HepG2 (cell line): Measurements from ENCODE around the gene CCDC97. TPM values are rescaled to one million over a fixed set of nuclear protein-coding genes. Genes with fewer than 3 reads are reported as not detected.
A peak's percentile ranks its signal among the peaks of the same experiment; 100 is the strongest.

ENCODE experiments used
- CHD4 ChIP-seq: fragments of 200-600 bp; sonication (generic); IDR thresholded peaks from 2 replicates; pipeline ENCODE4 v1.7.0; 2017; ENCODE audit warnings: mild to moderate bottlenecking, low read length, borderline replicate concordance
- HNRNPL ChIP-seq: fragments of 200-400 bp; formaldehyde crosslinking; IDR thresholded peaks from 2 replicates; pipeline ENCODE4 v1.6.1; 2017; ENCODE audit warnings: mild to moderate bottlenecking, low read depth, low read length
- MEIS1 ChIP-seq: sonication (generic); formaldehyde crosslinking; IDR thresholded peaks from 2 replicates; pipeline ENCODE4 v1.9.0; 2021; ENCODE audit warnings: mild to moderate bottlenecking, missing genetic modification reagents, moderate library complexity, borderline replicate concordance
- NFIC ChIP-seq: IDR thresholded peaks from 2 replicates; pipeline ENCODE4 v1.6.1; 2012; ENCODE audit warnings: mild to moderate bottlenecking, low read length, inconsistent platforms
- PHF8 ChIP-seq: sonication (generic); formaldehyde crosslinking; IDR thresholded peaks from 2 replicates; pipeline ENCODE4 v1.5.0; 2020; ENCODE audit warnings: missing genetic modification reagents
- RXRA ChIP-seq: sonication (generic); formaldehyde crosslinking; IDR thresholded peaks from 2 replicates; pipeline ENCODE4 v1.5.1; 2020; ENCODE audit warnings: missing genetic modification reagents
- SIN3A ChIP-seq: IDR thresholded peaks from 2 replicates; pipeline ENCODE4 v1.6.1; 2011; ENCODE audit warnings: low read depth, mild to moderate bottlenecking, control low read depth, low read length, borderline replicate concordance
- XBP1 ChIP-seq: sonication (generic); formaldehyde crosslinking; IDR thresholded peaks from 2 replicates; pipeline ENCODE4 v1.5.0; 2020; ENCODE audit warnings: missing genetic modification reagents
- ZNF614 ChIP-seq: IDR thresholded peaks from 2 replicates; pipeline ENCODE4 v1.6.1; 2018; ENCODE audit warnings: missing biosample characterization, missing genetic modification reagents, inconsistent platforms, borderline replicate concordance
- ZNF619 ChIP-seq: sonication (generic); formaldehyde crosslinking; IDR thresholded peaks from 2 replicates; pipeline ENCODE4 v1.4.0; 2020; ENCODE audit warnings: mild to moderate bottlenecking, missing genetic modification reagents
- ZSCAN12 ChIP-seq: sonication (generic); formaldehyde crosslinking; IDR thresholded peaks from 2 replicates; pipeline ENCODE4 v1.9.0; 2021; ENCODE audit warnings: mild to moderate bottlenecking, missing genetic modification reagents
- polyA plus RNA-seq, 8 experiments: library from polyadenylated mRNA; depleted of rRNA in 3 of 8; stranded (reverse) in 7 of 8; unstranded in 1 of 8; fragments of >200 nt; fragmentation: Illumina TruSeq in 4 of 8; extraction: Trizol in 4 of 8; gene quantifications; 2 replicates each; pipeline versions ENCODE4 v1.2.1 to v1.2.3, GENCODE V29; 2011 to 2016; ENCODE audit warnings: low read depth in 4 of 8, missing spikeins in 1 of 8, mixed read lengths in 1 of 8; ENCODE audit not compliant: insufficient read depth in 1 of 8
- total RNA-seq, 5 experiments: library from RNA; depleted of rRNA; stranded (reverse); fragments of >200 nt; fragmentation: Illumina TruSeq; extraction: Trizol; gene quantifications; 2 replicates each; pipeline ENCODE4 v1.2.3, GENCODE V29; 2016; ENCODE audit warnings: low read depth in 1 of 5
- TF ChIP-seq, protein P1 (sequence below): IDR thresholded peaks from 2 replicates; pipeline ENCODE4 v1.6.1; 2016; ENCODE audit warnings: low read depth, missing genetic modification reagents, missing compliant biosample characterization
- TF ChIP-seq, protein P2 (sequence below): sonication (generic); formaldehyde crosslinking; IDR thresholded peaks from 2 replicates; pipeline ENCODE4 v1.4.0; 2020; ENCODE audit warnings: low read depth, missing genetic modification reagents
- TF ChIP-seq, protein P3 (sequence below): sonication (generic); formaldehyde crosslinking; IDR thresholded peaks from 2 replicates; pipeline ENCODE4 v1.5.0; 2020; ENCODE audit warnings: missing genetic modification reagents
- TF ChIP-seq, protein P4 (sequence below): sonication (generic); formaldehyde crosslinking; IDR thresholded peaks from 2 replicates; pipeline ENCODE4 v1.9.0; 2021; ENCODE audit warnings: missing genetic modification reagents, mild to moderate bottlenecking, borderline replicate concordance

The CCDC97 gene
- total and polyA plus RNA-seq, 2 of the 13 experiments (the other 11 are each of a cell fraction or from before 2014, with no cell fraction given) = 6.2 to 7.3 TPM

DNA sequence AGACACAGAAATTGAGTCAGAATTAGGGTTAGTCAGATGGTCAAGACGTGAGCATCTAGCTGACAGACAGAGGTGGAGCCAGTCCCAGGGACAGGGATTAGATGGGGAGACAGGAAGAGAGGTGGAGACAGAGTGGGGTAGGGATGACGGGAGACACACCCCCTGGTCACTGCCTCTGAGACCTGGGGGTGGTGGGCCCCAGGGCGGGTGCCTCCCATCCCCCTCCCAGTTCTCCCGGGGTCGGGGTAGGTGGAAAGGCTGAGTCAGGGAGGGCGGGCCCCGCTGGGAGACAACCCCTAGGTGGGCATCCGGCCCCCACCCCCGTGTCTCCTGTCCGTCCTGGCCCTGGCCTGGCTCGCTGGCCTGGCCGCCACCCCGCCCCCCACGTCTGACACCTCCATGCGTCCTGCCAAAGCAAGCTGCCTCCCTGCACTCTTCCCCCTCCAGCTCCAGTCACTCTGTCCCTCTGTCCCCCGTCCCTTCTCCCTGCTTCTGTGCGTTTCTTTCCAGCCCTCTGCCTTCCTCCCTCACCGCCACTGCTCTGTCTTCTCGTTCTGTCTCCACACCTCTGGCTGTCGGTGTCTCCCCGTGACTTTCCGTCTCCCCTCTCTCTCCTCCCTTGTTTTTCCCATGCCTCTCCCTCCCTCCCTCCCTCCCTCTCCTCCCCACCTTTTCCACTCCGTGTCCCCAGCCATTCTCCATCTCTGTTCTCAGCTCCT lies 15.1 kb downstream of the CCDC97 start (continued):
- TF ChIP-seq, protein P1, sequence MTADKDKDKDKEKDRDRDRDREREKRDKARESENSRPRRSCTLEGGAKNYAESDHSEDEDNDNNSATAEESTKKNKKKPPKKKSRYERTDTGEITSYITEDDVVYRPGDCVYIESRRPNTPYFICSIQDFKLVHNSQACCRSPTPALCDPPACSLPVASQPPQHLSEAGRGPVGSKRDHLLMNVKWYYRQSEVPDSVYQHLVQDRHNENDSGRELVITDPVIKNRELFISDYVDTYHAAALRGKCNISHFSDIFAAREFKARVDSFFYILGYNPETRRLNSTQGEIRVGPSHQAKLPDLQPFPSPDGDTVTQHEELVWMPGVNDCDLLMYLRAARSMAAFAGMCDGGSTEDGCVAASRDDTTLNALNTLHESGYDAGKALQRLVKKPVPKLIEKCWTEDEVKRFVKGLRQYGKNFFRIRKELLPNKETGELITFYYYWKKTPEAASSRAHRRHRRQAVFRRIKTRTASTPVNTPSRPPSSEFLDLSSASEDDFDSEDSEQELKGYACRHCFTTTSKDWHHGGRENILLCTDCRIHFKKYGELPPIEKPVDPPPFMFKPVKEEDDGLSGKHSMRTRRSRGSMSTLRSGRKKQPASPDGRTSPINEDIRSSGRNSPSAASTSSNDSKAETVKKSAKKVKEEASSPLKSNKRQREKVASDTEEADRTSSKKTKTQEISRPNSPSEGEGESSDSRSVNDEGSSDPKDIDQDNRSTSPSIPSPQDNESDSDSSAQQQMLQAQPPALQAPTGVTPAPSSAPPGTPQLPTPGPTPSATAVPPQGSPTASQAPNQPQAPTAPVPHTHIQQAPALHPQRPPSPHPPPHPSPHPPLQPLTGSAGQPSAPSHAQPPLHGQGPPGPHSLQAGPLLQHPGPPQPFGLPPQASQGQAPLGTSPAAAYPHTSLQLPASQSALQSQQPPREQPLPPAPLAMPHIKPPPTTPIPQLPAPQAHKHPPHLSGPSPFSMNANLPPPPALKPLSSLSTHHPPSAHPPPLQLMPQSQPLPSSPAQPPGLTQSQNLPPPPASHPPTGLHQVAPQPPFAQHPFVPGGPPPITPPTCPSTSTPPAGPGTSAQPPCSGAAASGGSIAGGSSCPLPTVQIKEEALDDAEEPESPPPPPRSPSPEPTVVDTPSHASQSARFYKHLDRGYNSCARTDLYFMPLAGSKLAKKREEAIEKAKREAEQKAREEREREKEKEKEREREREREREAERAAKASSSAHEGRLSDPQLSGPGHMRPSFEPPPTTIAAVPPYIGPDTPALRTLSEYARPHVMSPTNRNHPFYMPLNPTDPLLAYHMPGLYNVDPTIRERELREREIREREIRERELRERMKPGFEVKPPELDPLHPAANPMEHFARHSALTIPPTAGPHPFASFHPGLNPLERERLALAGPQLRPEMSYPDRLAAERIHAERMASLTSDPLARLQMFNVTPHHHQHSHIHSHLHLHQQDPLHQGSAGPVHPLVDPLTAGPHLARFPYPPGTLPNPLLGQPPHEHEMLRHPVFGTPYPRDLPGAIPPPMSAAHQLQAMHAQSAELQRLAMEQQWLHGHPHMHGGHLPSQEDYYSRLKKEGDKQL (CRISPR knock-in tag) = no peak
- peak; percentile 56; the same call in 1 of the 2 replicates for TF ChIP-seq MEIS1 (CRISPR knock-in tag)
- TF ChIP-seq, protein P2, sequence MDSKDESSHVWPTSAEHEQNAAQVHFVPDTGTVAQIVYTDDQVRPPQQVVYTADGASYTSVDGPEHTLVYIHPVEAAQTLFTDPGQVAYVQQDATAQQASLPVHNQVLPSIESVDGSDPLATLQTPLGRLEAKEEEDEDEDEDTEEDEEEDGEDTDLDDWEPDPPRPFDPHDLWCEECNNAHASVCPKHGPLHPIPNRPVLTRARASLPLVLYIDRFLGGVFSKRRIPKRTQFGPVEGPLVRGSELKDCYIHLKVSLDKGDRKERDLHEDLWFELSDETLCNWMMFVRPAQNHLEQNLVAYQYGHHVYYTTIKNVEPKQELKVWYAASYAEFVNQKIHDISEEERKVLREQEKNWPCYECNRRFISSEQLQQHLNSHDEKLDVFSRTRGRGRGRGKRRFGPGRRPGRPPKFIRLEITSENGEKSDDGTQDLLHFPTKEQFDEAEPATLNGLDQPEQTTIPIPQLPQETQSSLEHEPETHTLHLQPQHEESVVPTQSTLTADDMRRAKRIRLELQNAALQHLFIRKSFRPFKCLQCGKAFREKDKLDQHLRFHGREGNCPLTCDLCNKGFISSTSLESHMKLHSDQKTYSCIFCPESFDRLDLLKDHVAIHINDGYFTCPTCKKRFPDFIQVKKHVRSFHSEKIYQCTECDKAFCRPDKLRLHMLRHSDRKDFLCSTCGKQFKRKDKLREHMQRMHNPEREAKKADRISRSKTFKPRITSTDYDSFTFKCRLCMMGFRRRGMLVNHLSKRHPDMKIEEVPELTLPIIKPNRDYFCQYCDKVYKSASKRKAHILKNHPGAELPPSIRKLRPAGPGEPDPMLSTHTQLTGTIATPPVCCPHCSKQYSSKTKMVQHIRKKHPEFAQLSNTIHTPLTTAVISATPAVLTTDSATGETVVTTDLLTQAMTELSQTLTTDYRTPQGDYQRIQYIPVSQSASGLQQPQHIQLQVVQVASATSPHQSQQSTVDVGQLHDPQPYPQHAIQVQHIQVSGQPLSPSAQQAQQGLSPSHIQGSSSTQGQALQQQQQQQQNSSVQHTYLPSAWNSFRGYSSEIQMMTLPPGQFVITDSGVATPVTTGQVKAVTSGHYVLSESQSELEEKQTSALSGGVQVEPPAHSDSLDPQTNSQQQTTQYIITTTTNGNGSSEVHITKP (CRISPR knock-in tag) = no peak
- TF ChIP-seq NFIC = no peak
- no peak for TF ChIP-seq ZNF619 (CRISPR knock-in tag)
- no peak for TF ChIP-seq CHD4
- no peak for TF ChIP-seq XBP1 (CRISPR knock-in tag)
- no peak for TF ChIP-seq PHF8
- no peak for TF ChIP-seq ZSCAN12 (CRISPR knock-in tag)
- TF ChIP-seq, protein P3, sequence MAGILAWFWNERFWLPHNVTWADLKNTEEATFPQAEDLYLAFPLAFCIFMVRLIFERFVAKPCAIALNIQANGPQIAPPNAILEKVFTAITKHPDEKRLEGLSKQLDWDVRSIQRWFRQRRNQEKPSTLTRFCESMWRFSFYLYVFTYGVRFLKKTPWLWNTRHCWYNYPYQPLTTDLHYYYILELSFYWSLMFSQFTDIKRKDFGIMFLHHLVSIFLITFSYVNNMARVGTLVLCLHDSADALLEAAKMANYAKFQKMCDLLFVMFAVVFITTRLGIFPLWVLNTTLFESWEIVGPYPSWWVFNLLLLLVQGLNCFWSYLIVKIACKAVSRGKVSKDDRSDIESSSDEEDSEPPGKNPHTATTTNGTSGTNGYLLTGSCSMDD (CRISPR knock-in tag) = no peak
- TF ChIP-seq, protein P4, sequence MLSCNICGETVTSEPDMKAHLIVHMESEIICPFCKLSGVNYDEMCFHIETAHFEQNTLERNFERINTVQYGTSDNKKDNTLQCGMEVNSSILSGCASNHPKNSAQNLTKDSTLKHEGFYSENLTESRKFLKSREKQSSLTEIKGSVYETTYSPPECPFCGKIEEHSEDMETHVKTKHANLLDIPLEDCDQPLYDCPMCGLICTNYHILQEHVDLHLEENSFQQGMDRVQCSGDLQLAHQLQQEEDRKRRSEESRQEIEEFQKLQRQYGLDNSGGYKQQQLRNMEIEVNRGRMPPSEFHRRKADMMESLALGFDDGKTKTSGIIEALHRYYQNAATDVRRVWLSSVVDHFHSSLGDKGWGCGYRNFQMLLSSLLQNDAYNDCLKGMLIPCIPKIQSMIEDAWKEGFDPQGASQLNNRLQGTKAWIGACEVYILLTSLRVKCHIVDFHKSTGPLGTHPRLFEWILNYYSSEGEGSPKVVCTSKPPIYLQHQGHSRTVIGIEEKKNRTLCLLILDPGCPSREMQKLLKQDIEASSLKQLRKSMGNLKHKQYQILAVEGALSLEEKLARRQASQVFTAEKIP (CRISPR knock-in tag) = no peak
- peak; percentile 81 for TF ChIP-seq RXRA (CRISPR knock-in tag)
- TF ChIP-seq ZNF614 = peak; percentile 45; the same call in 1 of the 2 replicates
- TF ChIP-seq SIN3A = no peak; the same call in 1 of the 2 replicates
- TF ChIP-seq HNRNPL = 0 out of 2 replicates have a peak, but pooled peaks have one; percentile 47
